CD8-positive, alpha-beta memory T cell (primary cell): Measurements from ENCODE around the gene COMMD3. TPM values are rescaled to one million over a fixed set of nuclear protein-coding genes. Genes with fewer than 3 reads are reported as not detected.

ENCODE experiments used
- CTCF ChIA-PET: fragments of 350-600 bp; sonication (Branson Sonifier 250); formaldehyde crosslinking; loops from one replicate; lab custom pipeline; 2021; ENCODE audit warnings: antibody characterized with exemption; lab: Charles Lee
- POLR2A ChIA-PET: fragments of 350-600 bp; sonication (Branson Sonifier 250); formaldehyde crosslinking; loops from one replicate; lab custom pipeline; 2021; ENCODE audit warnings: antibody characterized with exemption; lab: Charles Lee
- DNase-seq, 5 donors: peaks; one replicate each; pipeline versions ENCODE4 v3.0.0 to v3.0.0-alpha.2; 2020 to 2022; ENCODE audit warnings: mixed read lengths in 1 of 5
- H3K27ac ChIP-seq: one replicate; pipeline ENCODE4 v1.7.0; 2013; ENCODE audit warnings: low read depth, mild to moderate bottlenecking, low read length, moderate library complexity
- H3K27me3 ChIP-seq: 2 replicates; pipeline ENCODE4 v1.7.0; 2013; ENCODE audit warnings: low read length, mild to moderate bottlenecking; ENCODE audit not compliant: insufficient read depth, poor library complexity, severe bottlenecking
- H3K36me3 ChIP-seq: 2 replicates; pipeline ENCODE4 v1.7.0; 2013; ENCODE audit warnings: mild to moderate bottlenecking, low read length, moderate library complexity; ENCODE audit not compliant: insufficient read depth
- H3K4me1 ChIP-seq: 2 replicates; pipeline ENCODE4 v1.7.0; 2013; ENCODE audit warnings: mild to moderate bottlenecking, low read length, moderate library complexity; ENCODE audit not compliant: insufficient read depth
- H3K4me3 ChIP-seq: 2 replicates; pipeline ENCODE4 v1.7.0; 2013; ENCODE audit warnings: mild to moderate bottlenecking, low read length
- H3K9me3 ChIP-seq: 2 replicates; pipeline ENCODE4 v1.7.0; 2013; ENCODE audit warnings: mild to moderate bottlenecking, low read length
- H3K27ac Mint-ChIP-seq, 8 donors: one replicate each; pipeline ENCODE4 v1.8.0; 2020 to 2021; ENCODE audit warnings: mixed read lengths in 8 of 8, mild to moderate bottlenecking in 6 of 8, inconsistent platforms in 3 of 8, moderate library complexity in 3 of 8
- H3K27me3 Mint-ChIP-seq, 2 donors: one replicate each; pipeline ENCODE4 v1.8.0; 2020 to 2021; ENCODE audit warnings: mixed read lengths in 2 of 2, mild to moderate bottlenecking in 1 of 2, moderate library complexity in 1 of 2
- H3K36me3 Mint-ChIP-seq, 3 donors: one replicate each; pipeline ENCODE4 v1.8.0; 2020 to 2021; ENCODE audit warnings: mixed read lengths in 3 of 3, inconsistent platforms in 1 of 3, mild to moderate bottlenecking in 1 of 3
- H3K4me1 Mint-ChIP-seq, 3 donors: one replicate each; pipeline ENCODE4 v1.8.0; 2020 to 2021; ENCODE audit warnings: mixed read lengths in 3 of 3, inconsistent platforms in 1 of 3, mild to moderate bottlenecking in 1 of 3
- H3K4me3 Mint-ChIP-seq, 7 donors: one replicate each; pipeline ENCODE4 v1.8.0; 2020 to 2021; ENCODE audit warnings: mixed read lengths in 7 of 7, mild to moderate bottlenecking in 6 of 7, moderate library complexity in 4 of 7, inconsistent platforms in 2 of 7
- H3K9me3 Mint-ChIP-seq, 5 donors: one replicate each; pipeline ENCODE4 v1.8.0; 2020 to 2022; ENCODE audit warnings: mixed read lengths in 5 of 5, mild to moderate bottlenecking in 3 of 5, moderate library complexity in 2 of 5, inconsistent platforms in 1 of 5
- polyA plus RNA-seq: library from polyadenylated mRNA; unstranded; fragments of 300-500 nt; fragmentation: Illumina TruSeq; gene quantifications from one replicate; pipeline ENCODE4 v1.2.3, GENCODE V29; 2021
- total RNA-seq, 2 experiments: library from RNA; stranded (reverse); gene quantifications; one replicate each; pipeline ENCODE4 v1.2.3, GENCODE V29; 2021

Gene COMMD3
- total and polyA plus RNA-seq, 3 experiments from 2014 or later, result 61.4 to 80.4 (median 80.2) TPM

GRCh38 chr10:22315455-22316285 is 518 bp upstream of the COMMD3 start:
- Mint-ChIP-seq H3K27me3 (peaks cover 6 to 27% of the 10 kb centered on the region in 2 donors), H3K4me3 (peak overlapping the region; percentile 89 to 96 (median 92)), H3K9me3 (peaks cover 0 to 4% (median 0%) of the 10 kb centered on the region in 5 donors), H3K36me3 (peaks cover 0 to 12% (median 0%) of the 10 kb centered on the region in 3 donors), H3K27ac (peak overlapping the region; percentile 72 to 96 (median 92)), H3K4me1 (peaks cover 25 to 47% (median 47%) of the 10 kb centered on the region in 3 donors)
- peaks cover 6% of the 10 kb centered on the region for H3K27me3 ChIP-seq
- no peaks in the 10 kb centered on the region for H3K36me3 ChIP-seq
- peaks cover 35% of the 10 kb centered on the region for H3K4me1 ChIP-seq
- ChIA-PET CTCF (interaction anchor here (1.1 to 1.6 kb wide), 7 partner anchors 8 to 819 kb away, joined by 3 to 8 read pairs (median 4); no protein-coding TSS in a partner anchor), POLR2A (interaction anchor here (0.6 to 3.4 kb wide), 11 partner anchors 19 to 789 kb away, joined by 3 to 24 read pairs (median 4); no protein-coding TSS in a partner anchor)
- no peak for DNase-seq
- no peaks in the 10 kb centered on the region for H3K9me3 ChIP-seq
- peak overlapping the region; percentile 79 for H3K27ac ChIP-seq
- H3K4me3 ChIP-seq, result peak overlapping the region; percentile 72

GRCh38 chr10:22317076-22317370 is 835 bp downstream of the COMMD3 start:
- H3K4me3 Mint-ChIP-seq, result peak overlapping the region; percentile 88 to 96 (median 92)
- Histone ChIP-seq H3K27me3 (peaks cover 6% of the 10 kb centered on the region), H3K4me3 (peak overlapping the region; percentile 85), H3K4me1 (peaks cover 35% of the 10 kb centered on the region), H3K27ac (peak overlapping the region; percentile 82), H3K36me3 (no peaks in the 10 kb centered on the region), H3K9me3 (no peaks in the 10 kb centered on the region)
- no peak for DNase-seq
- ChIA-PET CTCF (no interaction called here), POLR2A (interaction anchor here (1.5 to 3.4 kb wide), 5 partner anchors 23 to 121 kb away, joined by 4 to 24 read pairs (median 19); no protein-coding TSS in a partner anchor)
- H3K9me3 Mint-ChIP-seq, result peaks cover 0 to 4% (median 0%) of the 10 kb centered on the region in 5 donors
- H3K4me1 Mint-ChIP-seq, result peaks cover 25 to 47% (median 47%) of the 10 kb centered on the region in 3 donors
- peak overlapping the region; percentile 87 to 98 (median 93) for H3K27ac Mint-ChIP-seq
- H3K27me3 Mint-ChIP-seq, result peaks cover 4 to 21% of the 10 kb centered on the region in 2 donors
- peaks cover 0 to 14% (median 0%) of the 10 kb centered on the region in 3 donors for H3K36me3 Mint-ChIP-seq

- Mint-ChIP-seq H3K4me1 (peaks cover 30 to 56% (median 56%) of the 10 kb centered on the region in 3 donors), H3K4me3 (peak overlapping the region in 5 of 7 donors; percentile 29 to 92 (median 44)), H3K9me3 (peaks cover 0 to 4% (median 0%) of the 10 kb centered on the region in 5 donors), H3K36me3 (peaks cover 0 to 20% (median 0%) of the 10 kb centered on the region in 3 donors), H3K27ac (peak overlapping the region in 2 of 8 donors; percentile 32 to 35), H3K27me3 (peaks cover 9 to 29% of the 10 kb centered on the region in 2 donors)
- Histone ChIP-seq H3K4me3 (no peak overlapping the region), H3K27ac (peak overlapping the region; percentile 3), H3K9me3 (no peaks in the 10 kb centered on the region), H3K4me1 (peaks cover 38% of the 10 kb centered on the region), H3K36me3 (no peaks in the 10 kb centered on the region), H3K27me3 (peaks cover 14% of the 10 kb centered on the region)
- ChIA-PET CTCF (interaction anchor here (1.4 kb wide), 1 partner anchor 73 kb away, joined by 3 read pairs; no protein-coding TSS in a partner anchor), POLR2A (interaction anchor here (0.6 to 3.4 kb wide), 3 partner anchors 89 to 381 kb away, joined by 3 to 19 read pairs (median 3); no protein-coding TSS in a partner anchor)
- DNase-seq, result no peak
These were observed 1.8 kb downstream of the COMMD3 start for GRCh38 chr10:22317771-22318565.

GRCh38 chr10:22318772-22319171 is 2.6 kb downstream of the COMMD3 start:
- H3K27me3 ChIP-seq, result peaks cover 19% of the 10 kb centered on the region
- H3K27ac ChIP-seq, result peak overlapping the region; percentile 3
- H3K36me3 Mint-ChIP-seq, result peaks cover 0 to 20% (median 0%) of the 10 kb centered on the region in 3 donors
- no peak for DNase-seq
- H3K27me3 Mint-ChIP-seq, result peaks cover 9 to 30% of the 10 kb centered on the region in 2 donors
- H3K9me3 Mint-ChIP-seq, result peaks cover 0 to 4% (median 0%) of the 10 kb centered on the region in 5 donors
- ChIA-PET CTCF (interaction anchor here (1.4 to 1.5 kb wide), 2 partner anchors 13 to 73 kb away, joined by 3 read pairs; no protein-coding TSS in a partner anchor), POLR2A (interaction anchor here (1.7 kb wide), 1 partner anchor 22 kb away, joined by 9 read pairs; no protein-coding TSS in a partner anchor)
- peak overlapping the region in 6 of 7 donors; percentile 9 to 92 (median 38) for H3K4me3 Mint-ChIP-seq
- H3K27ac Mint-ChIP-seq, result peak overlapping the region in 1 of 8 donors; percentile 35
- H3K4me1 ChIP-seq, result peaks cover 43% of the 10 kb centered on the region
- no peak overlapping the region for H3K4me3 ChIP-seq
- H3K36me3 ChIP-seq, result no peaks in the 10 kb centered on the region
- no peaks in the 10 kb centered on the region for H3K9me3 ChIP-seq
- peaks cover 38 to 64% (median 64%) of the 10 kb centered on the region in 3 donors for H3K4me1 Mint-ChIP-seq

- no peaks in the 10 kb centered on the region for H3K9me3 ChIP-seq
- peaks cover 0 to 4% (median 0%) of the 10 kb centered on the region in 5 donors for H3K9me3 Mint-ChIP-seq
- DNase-seq, result no peak
- H3K36me3 Mint-ChIP-seq, result peaks cover 0 to 20% (median 0%) of the 10 kb centered on the region in 3 donors
- peak overlapping the region; percentile 35 for H3K4me3 ChIP-seq
- H3K4me3 Mint-ChIP-seq, result peak overlapping the region; percentile 88 to 98 (median 92)
- no peaks in the 10 kb centered on the region for H3K36me3 ChIP-seq
- POLR2A ChIA-PET, result interaction anchor here (1.4 to 1.7 kb wide), 2 partner anchors 16 to 21 kb away, joined by 4 to 9 read pairs; no protein-coding TSS in a partner anchor
- CTCF ChIA-PET, result interaction anchor here (1.0 to 1.5 kb wide), 2 partner anchors 13 to 117 kb away, joined by 3 read pairs; no protein-coding TSS in a partner anchor
- peaks cover 20% of the 10 kb centered on the region for H3K27me3 ChIP-seq
- peaks cover 9 to 38% of the 10 kb centered on the region in 2 donors for H3K27me3 Mint-ChIP-seq
- H3K4me1 Mint-ChIP-seq, result peaks cover 45 to 72% (median 72%) of the 10 kb centered on the region in 3 donors
- peak overlapping the region in 6 of 8 donors; percentile 78 to 98 (median 92) for H3K27ac Mint-ChIP-seq
- H3K27ac ChIP-seq, result peak overlapping the region; percentile 44
- peaks cover 50% of the 10 kb centered on the region for H3K4me1 ChIP-seq
These were observed 3.4 kb downstream of the COMMD3 start for GRCh38 chr10:22319547-22319979.

GRCh38 chr10:22319980-22320558 is 3.9 kb downstream of the COMMD3 start:
- H3K4me3 ChIP-seq, result peak overlapping the region; percentile 35
- peak overlapping the region; percentile 52 to 98 (median 92) for H3K27ac Mint-ChIP-seq
- DNase-seq, result no peak
- peaks cover 50 to 73% (median 72%) of the 10 kb centered on the region in 3 donors for H3K4me1 Mint-ChIP-seq
- H3K9me3 ChIP-seq, result no peaks in the 10 kb centered on the region
- no peaks in the 10 kb centered on the region for H3K36me3 ChIP-seq
- ChIA-PET POLR2A (interaction anchor here (1.4 to 1.7 kb wide), 2 partner anchors 15 to 21 kb away, joined by 4 to 9 read pairs; no protein-coding TSS in a partner anchor), CTCF (interaction anchor here (1.0 to 1.5 kb wide), 2 partner anchors 12 to 116 kb away, joined by 3 read pairs; no protein-coding TSS in a partner anchor)
- peak overlapping the region; percentile 44 for H3K27ac ChIP-seq
- H3K4me3 Mint-ChIP-seq, result peak overlapping the region; percentile 88 to 98 (median 92)
- peaks cover 55% of the 10 kb centered on the region for H3K4me1 ChIP-seq
- H3K36me3 Mint-ChIP-seq, result peaks cover 0 to 20% (median 0%) of the 10 kb centered on the region in 3 donors
- peaks cover 20% of the 10 kb centered on the region for H3K27me3 ChIP-seq
- peaks cover 0 to 4% (median 0%) of the 10 kb centered on the region in 5 donors for H3K9me3 Mint-ChIP-seq
- H3K27me3 Mint-ChIP-seq, result peaks cover 9 to 37% of the 10 kb centered on the region in 2 donors
